NCI-H2196 treated with DMSO at 0.1 percent for 48 hours (cell line): ENCODE results near the gene KIF19.

ENCODE experiments used
- DNase-seq: peaks from one replicate; lab custom pipeline; 2025; ENCODE audit not compliant: unreplicated experiment; lab: John Stamatoyannopoulos, UW

The KIF19 gene

DNA sequence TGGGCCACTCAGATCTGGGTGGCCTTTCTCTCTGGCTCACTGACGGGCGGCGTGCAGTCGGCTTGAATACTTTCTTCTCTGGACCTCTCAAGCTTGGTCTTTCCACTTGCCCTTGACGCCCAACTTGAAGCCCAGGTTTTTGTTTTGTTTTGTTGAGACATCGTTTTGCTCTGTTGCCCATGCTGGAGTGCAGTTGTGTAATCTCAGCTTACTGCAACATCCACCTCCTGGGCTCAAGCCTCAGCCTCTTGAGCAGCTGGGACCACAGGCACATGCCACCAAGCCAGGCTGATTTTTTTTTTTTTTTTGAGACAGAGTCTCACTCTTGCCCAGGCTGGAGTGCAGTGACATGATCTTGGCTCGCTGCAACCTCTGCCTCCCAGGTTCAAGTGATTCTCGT, 22.7 kb upstream of the KIF19 start:
- no peak for DNase-seq

DNA sequence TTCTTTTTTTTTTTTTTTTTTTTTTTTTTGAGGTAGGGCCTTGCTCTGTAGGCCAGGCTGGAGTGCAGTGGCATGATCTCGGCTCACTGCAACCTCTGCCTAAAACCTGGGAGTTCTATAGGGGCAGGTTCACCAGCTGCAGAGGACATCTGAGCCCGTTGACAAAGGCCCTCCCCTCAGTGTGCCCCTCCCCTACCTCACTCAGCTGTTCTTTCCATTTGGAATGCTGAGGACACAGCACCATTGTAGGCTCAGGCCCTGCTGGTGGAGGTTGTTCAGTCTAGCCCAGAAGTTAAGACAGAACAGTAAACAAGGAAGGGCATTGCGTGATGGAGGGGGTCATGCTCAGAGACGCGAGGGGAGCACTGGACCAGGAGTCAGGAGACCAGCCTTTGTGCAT, 21.8 kb upstream of the KIF19 start:
- DNase-seq: no peak

DNA sequence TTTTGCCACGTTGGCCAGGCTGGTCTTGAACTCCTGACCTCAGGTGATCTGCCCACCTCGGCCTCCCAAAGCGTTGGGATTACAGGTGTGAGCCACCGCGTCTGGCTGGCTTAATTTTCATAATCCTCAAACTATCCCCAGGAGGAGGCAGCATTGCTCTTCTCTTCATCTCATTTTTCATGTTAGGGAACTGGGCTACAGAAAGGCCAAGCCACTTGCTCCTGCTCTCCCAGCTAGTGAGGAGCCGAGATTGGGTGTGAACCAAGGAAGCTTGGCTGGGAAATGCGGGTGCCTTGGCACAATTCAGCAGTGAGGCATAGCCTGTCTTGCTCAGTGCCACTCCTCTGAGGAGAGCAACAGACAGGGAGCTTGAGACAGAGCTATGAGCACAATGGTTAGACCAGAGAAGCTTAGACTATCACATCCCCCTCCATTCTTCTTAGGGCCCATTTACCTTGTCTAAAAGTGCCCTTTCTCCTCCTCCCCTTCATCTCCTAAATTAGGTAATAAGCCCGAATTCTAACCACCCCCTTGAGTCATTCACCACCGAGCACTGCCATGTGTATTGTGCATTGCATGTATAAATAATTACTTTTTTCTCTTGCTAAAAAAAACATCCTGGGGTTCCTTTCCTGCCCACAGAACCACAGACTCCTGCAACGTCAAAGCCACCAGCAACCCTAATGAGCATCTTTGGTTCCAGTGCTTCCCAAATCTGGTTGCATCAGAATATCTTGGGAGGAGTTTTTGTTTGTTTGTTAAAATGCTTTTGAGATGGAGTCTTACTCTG, 20.0 kb upstream of the KIF19 start:
- DNase-seq: no peak

DNA sequence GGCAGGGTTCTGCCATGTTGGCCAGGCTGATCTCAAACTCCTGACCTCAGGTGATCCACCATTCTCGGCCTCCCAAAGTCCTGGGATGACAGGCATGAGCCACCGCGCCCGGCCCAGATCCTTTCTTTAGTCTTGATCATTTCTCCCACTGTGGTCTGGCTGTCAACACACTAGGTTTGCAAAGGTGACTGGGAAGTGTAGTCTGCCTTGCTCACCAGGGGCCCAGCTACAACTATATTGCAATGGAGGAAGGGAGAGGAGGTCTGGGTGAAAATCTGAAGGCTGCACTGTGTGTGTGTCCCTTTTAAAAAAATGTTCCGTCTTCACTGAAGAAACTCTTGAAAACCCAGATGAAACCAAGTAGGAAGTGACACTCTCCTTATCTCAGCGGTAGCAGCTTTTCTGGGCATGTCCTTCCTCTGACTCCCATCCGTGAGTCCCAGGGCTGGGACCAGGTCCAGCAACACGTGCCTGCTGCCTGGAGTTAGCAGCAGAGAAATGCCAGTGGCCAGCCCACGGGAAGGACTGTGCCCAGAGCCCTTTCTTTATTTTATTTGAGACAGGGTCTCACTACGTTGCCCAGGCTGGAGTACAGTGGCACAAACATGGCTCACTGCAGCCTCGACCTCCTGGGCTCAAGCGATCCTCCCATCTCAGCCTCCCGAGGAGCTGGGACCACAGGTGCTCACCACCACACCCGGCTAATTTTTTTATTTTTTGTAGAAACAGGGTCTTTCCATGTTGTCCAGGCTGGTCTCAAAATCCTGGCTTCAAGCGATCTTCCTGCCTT, 17.8 kb upstream of the KIF19 start:
- DNase-seq: no peak

DNA sequence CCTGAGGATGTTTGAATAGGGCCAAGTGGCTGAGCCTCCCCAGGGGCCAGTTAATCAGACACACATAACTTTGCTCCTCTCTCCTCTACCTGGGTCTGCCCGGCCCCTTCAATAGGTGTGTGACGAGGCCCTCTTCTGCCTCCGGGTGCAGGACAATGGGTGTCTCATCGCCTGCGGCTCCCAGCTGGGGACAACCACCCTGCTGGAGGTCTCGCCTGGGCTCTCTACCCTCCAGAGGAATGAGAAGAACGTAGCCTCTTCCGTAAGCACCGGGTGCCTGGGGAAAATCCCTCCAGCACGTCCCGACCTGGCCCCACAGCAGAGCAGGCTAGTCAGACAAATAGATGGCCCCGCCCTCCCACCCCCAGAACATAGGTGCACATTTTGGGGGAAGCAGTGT, 16.1 kb upstream of the KIF19 start:
- no peak for DNase-seq

DNA sequence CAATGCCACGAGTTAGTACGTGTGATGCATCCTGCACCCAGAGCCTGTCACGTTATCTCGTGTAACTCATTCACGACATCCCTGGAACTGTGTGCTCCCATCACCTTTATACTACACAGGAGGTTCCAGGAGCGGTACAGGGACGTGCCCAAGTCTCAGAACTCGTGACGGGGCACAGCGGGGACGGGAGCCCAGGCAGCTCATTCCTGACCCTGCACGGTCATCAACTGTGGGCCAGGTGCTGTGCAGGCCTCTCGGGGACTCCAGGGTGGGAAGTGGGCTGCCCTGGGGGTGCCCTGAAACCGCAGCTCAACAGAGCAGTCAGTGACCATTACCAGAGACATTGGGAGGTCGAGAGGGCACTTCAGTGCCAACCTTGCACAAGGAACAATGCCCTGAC, 11.1 kb upstream of the KIF19 start:
- no peak for DNase-seq

DNA sequence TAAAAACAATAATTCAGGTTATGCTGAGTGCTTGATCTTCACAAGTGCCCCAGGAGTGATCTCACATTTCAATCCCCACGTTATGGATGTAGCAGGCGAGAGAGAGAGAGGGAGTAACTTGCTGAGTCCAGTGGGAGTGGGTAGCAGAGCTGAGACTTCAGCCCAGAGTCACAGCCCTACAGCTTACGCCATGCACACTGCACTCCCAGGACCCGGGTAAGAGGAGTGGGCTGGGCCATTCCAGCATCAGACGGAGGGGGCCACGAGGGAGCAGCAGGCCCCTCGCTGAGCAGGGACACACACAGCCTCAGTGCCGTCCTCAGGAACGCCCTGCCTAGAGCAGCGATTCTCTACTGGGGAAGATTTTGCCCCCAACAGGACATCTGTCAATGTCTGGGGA, 9.8 kb upstream of the KIF19 start:
- no peak for DNase-seq

DNA sequence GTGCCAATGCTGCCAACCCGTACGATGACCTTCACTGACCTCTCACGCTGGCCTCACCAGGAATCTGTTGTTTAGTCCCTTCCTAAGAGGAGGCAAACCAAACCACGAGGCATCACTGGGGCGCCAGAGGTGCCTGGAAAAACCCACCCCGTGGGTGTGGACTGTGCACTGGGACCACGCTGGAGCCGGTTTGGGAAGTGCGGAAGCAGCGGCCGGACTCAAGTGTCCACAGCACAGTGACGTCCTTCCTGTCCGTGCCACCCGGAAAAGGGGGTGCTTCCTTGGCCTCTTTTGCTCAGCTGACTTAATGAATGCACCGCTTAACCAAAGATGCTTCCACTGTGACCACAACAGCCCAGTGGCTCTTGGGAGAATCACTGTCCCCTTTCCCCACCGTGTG, 9.0 kb upstream of the KIF19 start:
- no peak for DNase-seq

DNA sequence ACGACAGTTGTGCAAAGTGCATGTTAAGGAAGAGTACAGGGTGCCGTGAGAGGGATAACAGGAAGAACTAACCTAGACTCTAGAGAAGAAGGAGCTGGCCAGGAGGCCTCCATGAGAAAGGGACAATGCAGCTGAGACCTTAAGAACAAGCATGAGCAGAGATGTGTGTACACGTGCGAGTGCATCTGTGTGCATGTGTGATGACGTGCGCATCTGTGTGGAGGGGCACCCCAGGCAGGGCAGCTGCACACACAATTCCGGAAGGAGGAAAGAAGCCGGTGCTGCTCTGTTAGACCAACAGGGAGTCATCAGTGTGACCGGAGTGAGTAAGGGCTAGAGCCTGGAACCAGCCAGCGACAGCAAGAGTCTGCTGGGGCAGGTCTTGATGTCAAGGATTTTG, 7.6 kb upstream of the KIF19 start:
- no peak for DNase-seq

DNA sequence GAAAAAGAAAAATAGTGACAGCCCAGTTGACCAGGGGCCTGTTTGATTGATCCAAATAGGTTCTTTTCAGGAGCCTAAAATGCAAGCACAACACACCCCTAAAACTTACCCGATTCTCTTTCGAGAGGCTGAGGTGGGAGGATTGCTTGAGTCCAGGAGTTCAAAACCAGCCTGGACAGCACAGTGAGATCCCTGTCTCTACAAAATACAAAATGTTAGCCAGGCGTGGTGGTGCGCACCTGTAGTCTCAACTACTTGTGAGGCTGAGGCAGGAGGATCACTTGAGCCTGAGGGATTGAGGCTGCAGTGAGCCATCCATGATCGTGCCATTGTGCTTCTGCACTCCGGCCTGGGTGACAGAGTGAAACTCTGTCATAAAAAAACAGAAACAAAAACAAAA, 1.5 kb upstream of the KIF19 start:
- DNase-seq: no peak

DNA sequence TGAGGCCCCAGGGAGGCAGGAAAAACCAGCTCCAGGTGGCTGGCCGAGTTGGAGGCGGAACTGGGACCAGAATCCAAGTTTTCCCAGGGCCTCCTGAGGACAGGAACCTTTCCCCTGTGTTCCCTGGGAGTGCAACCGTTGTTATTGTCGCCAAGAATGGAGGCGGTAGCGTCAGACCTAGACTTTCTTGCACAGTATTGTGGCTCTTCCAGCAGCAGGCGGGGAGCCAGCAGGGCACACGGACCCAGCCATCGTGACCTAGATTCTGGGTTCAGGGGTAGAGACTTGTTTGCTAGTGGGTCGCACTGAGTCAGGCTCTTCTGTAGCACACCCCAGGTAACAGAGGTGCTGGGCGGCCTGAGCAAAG, 667 bp upstream of the KIF19 start:
- no peak for DNase-seq

DNA sequence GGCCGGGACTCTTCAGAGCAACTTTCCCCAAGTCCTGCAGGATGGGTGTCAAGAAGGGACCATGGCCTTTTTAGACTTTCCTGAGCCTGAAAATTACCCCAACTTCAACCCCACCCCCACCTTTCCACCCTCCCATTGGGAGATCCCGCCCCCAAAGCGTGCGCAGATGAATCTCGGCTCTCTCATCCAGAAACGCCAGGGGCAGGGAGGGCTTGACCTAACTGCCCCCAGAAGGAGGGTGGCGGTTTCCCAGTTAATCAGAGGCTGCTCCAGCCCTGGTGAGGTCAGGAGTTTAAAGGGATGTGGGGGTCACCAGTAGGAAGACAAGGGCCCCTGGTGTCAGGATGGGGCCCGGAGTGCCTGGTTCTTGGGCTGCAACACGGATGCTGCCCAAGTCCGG, 480 bp downstream of the KIF19 start:
- no peak for DNase-seq

DNA sequence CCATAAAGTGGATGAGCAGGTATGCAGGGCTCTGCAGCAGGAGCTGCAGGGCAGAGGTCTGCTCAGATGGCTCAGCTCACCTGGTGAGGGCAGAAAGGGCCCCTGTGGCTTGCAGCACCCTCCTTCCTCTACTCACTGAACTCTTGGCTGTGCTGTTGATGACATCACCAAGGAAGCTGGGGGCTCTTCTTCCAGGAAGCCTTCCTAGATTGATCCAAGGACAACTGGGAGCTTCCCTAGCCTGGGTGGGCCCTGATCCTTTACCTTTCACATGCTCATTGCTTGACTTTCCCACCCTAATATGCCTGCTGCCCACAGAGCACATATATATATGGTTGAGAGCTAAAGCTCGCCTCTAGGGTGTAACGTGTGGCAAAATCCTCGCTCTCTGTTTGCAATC, 2.5 kb downstream of the KIF19 start:
- no peak for DNase-seq

DNA sequence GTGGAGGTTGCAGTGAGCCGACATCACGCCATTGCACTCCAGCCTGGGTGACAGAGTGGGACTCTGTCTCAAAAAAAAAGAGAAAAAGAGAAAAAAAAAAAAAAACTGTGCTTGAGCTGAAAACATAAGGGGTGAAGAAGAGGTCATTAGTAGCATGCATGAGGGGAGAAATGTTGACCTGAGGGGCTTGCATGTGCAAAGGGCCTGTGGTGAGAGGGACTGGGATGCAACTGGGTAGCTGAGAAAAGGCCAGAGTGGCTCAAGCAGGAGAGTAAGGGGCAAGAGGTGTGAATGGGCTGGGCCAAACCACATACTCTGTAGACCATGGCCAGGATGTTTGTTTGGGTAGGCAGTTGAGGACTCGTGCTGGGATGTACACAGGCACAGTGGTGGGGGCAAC, 3.4 kb downstream of the KIF19 start:
- DNase-seq: no peak

DNA sequence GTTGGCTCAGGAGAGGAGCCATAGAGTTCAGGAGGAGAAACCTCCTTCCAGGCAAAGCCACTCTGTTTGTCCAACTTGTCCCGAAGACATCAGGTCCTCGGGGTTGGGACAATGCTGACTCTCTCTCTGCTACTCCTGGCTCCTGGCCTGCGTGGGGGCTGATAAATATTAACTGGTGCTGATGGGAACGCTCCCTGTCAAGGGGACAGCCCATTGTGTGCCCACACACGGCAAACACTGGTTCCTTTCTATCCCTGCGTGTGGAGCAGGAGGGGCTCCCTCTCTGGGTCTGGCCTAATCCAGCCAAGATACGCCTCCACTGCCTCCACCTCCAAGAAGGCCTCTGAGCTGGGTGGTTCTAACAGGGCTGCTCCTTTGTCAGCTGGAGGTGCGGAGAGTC, 4.4 kb downstream of the KIF19 start:
- DNase-seq: no peak

DNA sequence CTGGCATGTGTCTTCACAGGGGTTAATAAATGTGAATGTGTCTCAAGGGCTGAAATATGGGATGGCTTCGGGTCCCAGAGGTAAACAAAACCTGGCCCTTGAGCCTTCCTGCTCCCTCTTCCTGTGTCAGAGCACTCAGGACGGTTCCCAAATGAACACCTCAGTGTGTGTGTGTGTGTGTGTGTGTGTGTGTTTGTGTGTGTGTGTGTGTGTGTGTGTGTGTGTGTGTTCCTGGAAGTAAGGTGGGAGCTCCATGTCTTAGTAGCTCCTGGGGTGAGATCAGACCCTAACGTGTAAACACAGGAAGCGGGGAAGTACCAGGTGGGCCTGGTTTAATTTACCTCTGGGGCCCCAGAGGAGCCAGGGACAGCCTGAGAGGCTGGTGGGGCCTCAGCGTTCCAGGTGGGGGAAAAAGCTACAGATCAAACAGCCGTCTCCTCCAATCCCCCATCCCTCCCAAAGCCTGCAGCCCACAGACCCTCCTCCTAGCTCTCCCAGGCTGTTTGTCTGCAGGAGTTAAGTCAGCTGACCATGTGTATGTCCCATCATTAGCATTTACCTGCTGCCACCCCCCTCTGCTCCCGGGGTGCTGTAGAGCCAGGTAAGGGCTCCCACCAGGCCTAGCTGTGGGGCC, 6.1 kb downstream of the KIF19 start:
- DNase-seq: peak; percentile 12

DNA sequence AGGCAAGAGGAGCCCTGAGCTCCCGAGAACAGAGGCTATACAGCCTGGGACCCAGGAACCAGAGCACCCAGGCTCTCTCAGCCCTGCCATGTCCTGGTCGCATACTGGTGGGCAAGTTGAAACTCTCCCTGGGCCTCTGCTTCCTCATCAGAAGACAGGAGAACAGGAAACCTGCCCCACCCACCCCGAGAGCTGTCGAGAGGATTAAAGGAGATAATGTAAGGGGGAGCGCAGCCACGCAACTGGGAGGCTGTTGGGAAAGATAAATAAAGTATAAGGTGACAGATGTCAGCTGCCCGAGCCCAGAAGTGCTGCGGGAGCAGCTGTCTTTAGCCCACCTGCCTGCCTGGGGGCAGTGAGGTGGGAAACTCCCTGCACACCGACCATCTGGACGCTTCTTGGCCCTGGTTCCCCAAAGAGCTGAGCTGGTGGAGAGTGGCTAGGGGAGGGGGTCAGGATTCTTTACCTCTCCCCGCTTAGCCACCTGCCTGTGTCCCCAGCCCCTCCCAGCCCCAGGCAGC, 6.8 kb downstream of the KIF19 start:
- DNase-seq: peak; percentile 75

DNA sequence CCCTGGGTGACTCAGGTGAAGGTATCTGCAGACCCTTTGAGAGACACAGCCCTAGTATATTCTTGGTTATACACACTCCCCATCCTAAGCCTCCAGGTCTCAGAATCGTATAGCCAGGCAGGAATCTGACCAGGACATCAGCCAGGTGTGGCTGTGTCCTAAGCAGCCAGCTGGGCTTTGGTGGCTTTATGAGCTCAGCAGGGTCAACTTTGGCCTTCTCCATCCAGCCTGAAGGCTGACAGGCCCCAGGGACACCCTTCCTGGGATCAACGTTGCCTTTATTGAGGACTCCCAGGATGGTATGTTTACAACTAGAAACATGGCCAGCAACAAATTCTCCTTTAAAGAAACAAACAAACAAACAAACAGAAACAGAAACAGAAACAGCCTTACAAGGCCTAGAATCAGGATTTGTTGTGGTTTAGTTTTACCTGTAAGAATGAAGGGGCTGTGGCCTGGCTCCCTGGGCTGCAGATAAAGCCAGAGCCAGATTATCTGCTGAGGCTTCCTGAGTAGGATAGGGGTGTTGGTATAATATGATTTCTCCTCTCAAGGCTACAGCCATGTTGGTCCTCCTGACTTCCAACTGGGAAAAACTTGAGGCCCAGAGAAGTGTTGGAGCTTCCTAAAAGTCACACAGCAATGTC, 8.5 kb downstream of the KIF19 start:
- no peak for DNase-seq

DNA sequence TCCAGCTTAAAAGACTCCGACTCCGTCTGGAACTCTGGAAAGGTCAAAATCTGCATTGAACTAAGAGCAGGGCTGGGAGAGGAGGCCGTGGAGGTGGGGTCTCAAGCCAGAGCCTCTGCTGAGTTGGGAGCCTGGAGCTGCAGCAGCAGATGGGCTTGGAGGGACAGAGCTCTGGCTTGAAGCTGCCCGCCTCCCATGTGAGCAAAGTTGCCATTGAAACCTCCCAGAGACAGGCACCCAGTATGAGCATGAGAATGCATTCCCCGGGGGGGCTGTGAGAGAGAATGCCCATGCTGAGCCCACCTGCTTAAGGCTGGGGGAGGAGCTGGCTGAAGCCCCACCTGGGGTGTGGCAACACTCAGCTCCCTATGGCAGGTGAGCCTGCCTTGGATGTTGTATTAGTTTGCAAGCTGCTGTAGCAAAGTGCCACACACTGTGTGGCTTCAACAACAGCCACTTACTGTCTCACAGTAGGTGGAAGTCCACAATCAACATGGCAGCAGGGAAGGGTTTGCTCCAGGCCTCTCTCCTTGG, 9.6 kb downstream of the KIF19 start:
- no peak for DNase-seq

DNA sequence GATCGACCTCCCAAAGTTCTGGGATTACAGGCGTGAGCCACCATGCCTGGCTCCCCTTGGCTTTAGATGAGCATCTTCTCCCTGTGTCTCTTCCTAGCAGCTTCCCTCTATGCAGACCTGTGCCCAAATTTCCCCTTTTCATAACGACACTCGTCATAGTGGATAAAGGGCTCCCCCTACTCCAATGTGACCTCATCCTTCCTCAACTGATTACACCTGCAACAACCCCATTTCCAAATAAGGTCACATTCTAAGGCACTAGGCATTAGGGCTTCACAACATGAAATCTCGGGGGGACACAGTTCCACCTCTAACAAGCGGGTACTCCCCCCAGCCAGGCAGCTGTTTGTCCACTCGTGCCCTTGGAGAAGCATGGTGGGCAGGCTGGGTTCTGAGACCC, 10.3 kb downstream of the KIF19 start:
- no peak for DNase-seq

DNA sequence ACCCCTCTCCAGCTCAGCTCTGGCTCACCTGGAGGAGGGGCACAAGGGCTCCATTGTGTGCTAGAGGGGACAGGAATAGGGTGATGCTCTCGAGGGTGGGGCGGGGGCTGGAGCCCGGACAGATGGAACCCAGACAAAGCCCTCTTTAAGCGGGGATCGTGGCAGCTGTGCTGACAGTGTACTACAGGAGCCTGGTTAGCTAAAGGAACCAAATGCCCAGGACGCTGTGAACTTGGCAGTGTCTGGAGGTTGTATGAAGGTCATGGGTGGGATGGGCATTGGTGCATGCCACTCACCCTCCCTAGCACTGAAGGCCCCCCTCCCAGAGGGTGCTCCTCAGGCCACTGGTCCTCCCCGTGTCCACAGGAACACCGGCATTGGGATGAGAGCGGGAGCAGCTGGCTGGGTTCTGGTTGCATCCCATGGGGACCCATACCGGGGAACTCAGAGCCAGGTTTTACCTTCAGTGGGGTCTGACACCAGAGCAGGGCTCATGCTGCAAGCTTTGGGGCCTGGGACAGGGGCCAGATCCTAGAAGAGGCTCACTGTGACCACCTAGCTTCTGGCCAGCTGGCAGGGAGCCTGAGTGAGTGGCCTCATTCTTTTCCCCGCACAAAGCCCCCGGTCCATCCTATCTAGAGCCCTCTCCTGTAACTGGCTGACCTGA, 11.9 kb downstream of the KIF19 start:
- DNase-seq: peak; percentile 32
